GM21360 (cell line): ENCODE results near the gene ADSS1.

ENCODE experiments used
- ATAC-seq: cut with Tn5 transposase; IDR thresholded peaks from one replicate; pipeline ENCODE4 v1.9.1; 2021; ENCODE audit warnings: mild to moderate bottlenecking, moderate library complexity; ENCODE audit not compliant: unreplicated experiment

ADSS1 gene

DNA sequence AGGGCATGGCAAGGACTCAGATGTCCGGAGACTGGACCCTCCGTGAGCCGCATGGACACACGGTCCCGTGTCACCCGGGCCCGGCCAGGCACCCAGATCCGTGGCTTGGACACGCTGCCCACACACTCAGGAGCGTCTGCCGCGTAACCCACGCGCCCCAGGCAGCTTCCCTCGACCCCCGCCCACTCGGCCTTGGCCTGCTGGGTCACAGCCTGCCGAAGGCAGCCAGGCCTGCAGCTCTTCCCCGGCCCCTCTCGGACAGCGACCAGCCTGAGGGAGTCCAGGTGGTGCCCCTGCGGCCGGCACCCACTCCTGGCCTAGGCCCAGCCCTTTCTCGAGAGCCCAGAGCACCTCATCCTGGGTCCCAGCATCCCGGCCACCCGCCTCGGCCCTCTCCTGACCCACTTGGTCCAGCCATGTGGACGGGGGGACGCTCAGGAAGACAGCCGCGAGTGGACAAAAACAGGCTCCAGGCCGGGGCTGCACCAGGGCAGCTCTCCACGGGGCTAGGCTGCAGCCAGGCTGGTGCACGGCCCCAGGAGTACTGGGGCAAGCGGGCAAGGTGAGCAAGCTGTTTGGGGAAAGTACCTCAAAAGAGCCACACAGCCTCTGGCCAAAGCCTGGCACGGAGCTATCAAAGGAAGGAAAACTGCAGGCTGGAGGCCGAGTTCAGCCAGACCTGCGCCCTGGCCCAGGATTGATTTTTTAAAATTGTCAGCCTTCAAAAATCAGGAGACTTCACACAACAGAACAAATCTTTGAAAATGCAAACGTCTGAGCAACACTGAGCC lies 65.0 kb downstream of the ADSS1 start:
- ATAC-seq = no peak

DNA sequence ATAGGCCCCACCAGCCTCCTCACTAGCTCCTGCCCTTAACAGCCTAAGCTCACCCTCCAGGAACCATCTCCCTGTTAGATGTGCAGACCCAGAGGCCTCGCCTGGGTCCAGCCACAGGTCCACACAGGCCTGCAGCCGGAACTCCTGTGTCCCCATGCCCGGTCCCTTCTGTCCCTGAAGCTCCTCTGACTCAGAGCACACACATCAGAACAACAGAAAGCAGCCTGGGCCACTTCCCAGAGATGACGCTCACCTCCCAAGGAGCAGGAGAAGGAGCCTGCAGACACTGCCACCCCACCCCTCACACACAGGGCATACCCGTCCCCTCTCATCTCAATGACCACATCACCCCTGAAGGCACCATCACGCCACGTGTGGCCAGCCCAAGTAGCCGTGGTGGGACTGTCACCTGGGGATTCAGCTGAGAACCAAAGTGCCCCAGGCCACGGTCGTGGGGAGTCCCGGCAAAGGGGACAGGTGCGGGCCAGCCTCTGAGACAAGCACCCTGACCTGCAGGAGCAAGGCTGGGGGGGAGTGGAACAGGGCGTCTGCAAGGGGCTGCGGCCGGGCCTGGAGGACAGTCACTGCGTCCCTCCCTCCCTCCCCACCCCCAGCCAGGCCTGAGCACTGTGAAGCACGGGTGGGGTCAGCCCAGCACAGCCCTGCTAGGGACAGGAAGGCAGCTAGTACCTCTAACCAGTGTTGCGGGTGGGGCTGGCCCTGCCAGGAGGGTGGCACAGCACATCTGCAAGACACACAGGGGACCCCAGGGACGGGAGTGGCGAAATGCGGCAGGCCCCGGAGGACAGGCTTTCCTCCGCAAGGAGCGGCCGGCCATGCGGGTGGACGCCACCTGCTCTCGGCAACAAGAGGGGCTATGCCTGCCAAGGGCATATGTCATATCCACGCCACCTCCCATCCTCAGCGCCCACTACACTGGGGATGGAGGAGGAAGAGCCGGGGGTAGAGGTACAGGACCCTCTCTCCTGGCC lies 66.0 kb downstream of the ADSS1 start:
- ATAC-seq = no peak

DNA sequence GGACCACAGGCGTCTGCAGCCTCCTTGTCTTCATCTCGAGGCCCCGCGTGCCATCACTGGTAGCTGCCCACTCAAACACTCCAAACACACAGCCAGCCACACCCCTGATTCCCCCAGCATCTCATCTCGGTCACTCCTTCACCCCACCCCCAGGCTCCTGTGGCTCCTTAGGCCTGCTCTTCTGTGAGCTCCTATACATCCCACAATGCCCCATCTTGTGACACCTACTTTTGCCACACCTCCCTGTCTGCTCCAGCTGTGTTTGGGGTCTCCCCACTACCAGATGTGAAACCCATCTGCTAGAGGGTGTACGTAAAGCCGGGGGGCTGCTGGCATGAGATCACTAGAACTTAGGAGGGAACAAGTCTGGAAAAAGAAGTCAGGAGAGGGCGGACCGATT lies 67.4 kb downstream of the ADSS1 start:
- ATAC-seq = no peak

DNA sequence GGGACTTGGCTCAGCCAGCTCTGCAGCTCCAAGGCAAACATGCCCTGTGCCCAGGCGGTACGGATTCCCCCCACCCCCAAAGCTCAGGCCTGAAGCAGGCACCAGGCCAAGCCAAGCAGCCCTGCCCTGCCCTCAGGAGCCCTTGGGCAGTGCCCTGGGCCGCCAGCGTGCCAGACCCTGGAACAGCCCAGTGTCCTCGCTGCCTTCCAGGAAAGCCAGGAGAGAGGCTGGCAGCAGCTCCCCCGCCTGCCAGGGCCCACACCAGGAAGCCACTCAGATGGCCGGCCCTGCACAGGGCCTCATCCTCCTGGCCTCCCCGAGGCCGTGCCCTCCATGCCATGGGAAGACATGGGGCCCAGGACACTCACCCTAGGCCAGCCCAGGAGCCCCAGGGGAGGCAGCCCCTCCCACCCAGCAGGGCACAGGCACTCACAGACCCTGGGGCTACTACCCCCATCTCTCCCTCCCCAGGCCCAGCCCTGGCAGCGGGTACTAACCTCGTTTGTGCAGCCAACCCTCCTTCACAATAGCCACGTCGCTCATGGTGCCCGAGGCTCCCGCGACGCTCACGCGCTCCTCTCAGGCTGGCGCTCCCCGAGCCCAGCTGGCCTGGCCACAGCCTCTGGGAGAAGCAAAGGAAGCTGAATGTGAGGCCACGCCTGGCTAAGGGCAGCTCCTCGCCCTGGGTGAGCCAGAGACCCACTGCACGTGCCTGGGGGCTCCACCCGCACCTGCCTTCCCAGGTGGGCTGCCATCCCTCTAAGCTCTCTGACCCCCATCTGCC lies 68.3 kb downstream of the ADSS1 start:
- no peak for ATAC-seq

DNA sequence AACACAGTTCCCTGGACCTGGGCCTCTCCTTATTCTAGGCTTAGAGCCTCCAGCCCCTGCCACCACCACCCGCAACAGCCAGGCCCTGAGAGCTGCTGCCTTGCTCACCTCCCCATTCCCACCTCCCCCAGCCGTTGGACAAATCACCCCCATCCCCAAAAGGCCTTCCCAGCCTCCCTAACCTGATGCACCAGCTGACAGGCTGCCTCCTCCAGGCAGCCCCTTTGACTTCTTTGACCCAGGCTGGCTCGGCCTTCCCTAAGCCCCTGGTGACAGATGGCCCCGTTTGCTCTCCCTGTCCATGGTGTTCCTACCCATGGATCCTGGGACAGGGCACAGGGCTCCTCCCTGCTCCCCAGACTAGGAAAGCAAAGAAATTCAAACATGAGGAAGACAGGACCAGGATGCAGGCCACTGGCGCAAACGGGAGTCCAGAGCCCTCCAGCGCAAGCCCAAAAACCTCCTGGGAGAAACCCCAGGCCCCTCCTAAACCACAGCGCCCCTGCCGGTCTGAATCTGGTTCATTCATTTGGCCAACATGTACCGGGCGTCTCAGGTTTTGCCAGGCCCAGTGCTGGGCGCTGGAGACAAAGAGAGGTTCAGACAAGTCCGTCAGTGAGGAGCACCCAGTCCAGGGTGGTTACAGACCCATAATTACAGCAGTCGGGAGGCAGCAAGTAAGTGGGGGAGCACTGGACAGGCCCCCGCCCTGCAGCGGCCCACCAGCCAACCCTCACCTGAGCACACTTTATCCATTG lies 69.1 kb downstream of the ADSS1 start:
- no peak for ATAC-seq

DNA sequence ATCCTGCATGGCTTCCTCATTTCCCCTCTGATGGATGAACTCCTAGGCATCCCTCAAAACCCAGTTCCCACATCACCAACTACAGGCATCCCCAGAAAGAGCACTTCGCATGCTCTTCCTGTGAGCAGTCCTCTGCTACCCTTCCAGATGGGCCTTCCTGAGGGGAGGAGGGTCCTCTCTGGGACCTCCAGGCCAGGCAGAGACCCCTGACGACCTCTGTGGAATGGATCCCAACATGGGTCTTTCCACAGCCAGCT lies 69.6 kb downstream of the ADSS1 start:
- ATAC-seq = no peak

DNA sequence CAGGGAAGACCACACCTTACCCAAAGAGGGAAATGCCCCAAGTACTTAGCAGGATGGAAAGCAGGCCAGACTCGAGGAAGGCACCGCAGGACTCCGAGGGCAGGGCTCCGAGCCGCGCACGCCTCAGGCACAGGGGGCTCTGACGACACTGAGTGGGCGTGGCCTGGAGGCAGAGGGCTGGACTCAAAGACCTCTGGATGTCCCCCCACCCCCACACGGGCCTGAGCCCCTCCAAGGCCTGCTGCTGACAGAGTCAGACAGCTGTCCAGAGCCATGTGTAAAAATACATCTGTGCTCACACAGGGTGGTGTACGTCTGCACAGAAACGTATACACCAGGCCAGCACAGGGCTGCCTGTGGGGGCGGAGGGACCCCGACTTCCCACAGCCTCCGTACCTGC lies 70.1 kb downstream of the ADSS1 start:
- ATAC-seq = no peak

DNA sequence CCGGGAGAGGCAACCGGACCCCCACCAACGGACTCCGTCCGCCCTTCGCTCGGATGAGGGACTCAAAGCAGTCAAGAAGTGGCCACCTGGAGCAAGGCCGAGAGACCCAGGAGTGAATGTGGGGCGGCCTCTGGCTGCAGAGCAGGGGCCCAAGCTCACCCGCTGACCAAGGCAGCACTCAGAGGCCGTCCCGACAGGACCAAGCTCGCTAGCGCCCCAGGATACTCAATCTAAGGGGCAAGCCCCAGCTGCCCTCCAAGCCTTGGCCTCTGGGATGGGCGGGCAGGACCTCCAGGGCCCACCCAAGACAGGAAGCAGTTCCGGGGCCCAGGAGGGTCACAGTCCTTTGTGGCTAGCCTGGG lies 70.6 kb downstream of the ADSS1 start:
- no peak for ATAC-seq

DNA sequence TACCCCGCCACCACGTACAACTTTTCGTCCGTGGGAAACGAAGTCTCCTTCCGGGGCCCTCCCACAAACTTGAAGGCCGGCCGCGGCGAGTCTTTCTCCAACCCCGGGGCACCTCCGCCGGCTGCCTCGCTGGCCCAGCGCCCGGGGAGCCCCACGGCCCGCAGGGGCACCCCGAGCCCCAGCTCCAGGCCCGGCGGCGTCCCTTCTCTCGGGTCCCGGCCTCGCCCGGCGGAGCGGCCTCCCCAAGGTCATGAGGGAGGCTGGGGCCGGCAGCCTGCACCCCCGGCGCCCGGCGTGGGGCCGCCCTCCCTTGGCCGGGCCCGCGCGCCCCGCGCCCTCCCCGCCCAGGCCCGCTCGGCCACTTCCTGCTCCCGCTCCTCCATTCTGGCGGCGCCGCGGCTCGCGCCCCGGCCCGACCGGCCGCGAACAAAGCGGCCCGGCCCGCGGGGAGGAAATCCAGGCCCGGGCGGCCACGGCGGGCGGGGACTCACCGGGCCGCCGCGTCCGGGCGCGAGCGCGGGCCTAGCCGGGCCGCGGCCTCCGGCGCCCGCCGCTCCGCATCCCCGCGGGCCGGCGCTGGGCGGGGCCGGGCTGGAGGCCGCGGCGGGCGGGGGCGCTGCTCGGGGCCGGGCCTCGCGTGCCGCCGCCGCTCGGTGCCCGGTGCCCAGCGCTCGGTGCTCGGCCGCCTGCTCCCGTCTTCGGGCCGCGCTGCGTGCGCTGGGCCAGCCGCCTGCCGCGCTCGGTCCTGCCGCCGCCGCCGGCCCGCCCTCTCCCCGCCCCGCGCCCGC lies 71.2 kb downstream of the ADSS1 start, which contains the start of gene AKT1:
Gene AKT1 (minus strand): TSS at position 756 of the 788 bp plus-strand sequence. CDS start 3,105 bp downstream, outside the sequence.
- ATAC-seq = no peak

DNA sequence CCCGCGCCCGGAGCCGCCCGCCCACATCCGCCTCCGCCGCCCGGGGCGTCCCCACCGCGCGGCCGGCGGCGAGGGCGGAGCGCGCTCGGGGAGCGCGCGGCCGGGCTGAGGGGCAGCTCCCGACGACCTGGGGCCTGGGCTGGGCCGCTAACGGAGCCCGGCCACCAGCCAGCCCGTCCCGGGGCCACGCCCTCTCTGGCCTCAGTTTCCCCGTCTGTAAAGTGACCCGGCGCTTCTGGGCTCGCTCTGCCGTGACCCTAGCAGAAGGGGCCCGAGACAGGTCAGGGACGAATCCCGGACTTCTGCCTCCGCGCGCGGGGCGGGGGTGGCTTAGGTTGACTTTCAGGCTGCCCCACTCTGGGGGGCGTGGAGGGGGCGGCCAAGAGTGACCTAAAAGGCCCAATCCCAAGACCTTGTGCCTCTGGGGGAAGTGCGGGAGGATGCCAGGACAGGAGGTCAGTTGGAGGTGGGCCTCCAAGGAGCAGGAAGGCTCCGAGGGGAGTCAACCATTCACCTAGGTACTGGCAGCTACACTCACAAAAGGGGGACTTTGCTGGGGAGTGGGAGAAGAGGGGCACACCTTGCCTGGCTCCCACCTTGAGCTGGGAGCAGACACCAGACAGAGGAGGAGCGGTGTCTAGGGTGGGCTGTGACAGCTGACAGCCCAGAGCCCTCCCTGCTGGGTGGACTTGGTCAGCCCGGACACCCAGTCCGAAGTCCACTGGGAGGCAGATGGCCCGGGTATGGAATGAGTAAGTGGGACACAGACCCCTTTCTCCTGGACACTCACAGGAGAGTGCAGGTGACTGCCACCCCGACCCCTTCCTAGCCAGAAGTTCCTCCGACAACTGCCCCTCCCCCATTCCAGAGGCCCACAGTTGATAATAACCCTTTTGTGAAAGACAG lies 72.0 kb downstream of the ADSS1 start:
- no peak for ATAC-seq

DNA sequence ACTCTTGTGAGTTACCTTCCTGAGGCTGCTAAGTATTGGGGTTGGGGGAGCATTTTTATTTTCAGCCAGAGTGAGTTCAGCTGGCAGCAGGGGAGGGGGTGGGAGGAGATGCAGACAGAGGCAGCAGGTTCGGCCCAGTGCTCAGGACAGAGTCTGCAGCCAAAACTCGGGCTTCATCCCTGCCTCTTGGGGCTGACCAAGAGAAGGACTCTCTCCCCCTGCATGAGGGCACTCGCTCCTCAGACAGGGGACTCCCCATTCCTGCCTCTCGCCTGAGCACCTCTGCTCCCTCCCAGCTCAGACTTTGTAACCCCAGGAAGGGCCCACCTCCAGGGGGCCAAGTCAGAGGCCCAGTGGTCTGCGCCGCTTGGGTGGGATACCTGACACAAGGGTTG lies 72.7 kb downstream of the ADSS1 start:
- no peak for ATAC-seq
